SH-SY5Y (cell line): ENCODE data around the gene RUBCNL.

Source experiments
- GATA2 ChIP-seq: IDR thresholded peaks from 2 replicates; pipeline ENCODE4 v1.6.1; 2011; ENCODE audit warnings: mild to moderate bottlenecking, low read depth, low read length
- GATA3 ChIP-seq: IDR thresholded peaks from 2 replicates; pipeline ENCODE4 v1.6.1; 2011; ENCODE audit warnings: low read depth, mild to moderate bottlenecking, low read length, moderate library complexity

DNA sequence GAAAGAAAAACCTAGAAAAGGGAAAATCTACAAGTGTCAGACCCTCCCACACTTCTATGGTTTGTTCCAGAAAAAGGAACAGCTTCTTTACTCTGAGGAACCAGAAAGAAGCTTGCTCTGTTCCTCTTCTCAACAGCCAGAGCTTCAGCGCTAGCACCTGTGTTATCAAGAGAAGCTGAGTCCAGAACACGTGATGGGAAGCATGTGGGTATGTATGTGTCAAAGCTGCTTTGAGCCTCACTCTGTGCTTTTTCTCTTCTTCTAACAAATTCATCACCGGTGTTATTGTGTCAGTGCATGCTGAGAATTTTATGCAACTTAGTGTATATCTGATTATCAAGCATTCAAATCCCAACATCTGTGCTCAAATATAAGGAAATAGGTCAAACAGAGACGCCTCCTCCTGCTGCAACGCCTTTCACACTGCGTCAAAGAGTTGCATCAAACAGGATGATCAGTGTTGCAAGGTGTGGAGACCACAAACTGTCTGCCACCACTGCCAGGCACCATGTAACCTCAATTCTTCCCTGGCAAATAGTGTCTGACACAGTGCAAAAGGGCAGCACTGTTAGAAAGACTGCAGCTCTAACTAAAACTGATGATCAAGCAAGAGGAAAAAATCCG, 91.4 kb downstream of the RUBCNL start:
- TF ChIP-seq GATA3 (no peak), GATA2 (no peak)
